Measurements from ENCODE around the gene ROBO1.

The ROBO1 gene

GRCh38 chr3:79664455-79664854 is 103.3 kb downstream of the ROBO1 start:
- DNase-seq, result no peak

DNA sequence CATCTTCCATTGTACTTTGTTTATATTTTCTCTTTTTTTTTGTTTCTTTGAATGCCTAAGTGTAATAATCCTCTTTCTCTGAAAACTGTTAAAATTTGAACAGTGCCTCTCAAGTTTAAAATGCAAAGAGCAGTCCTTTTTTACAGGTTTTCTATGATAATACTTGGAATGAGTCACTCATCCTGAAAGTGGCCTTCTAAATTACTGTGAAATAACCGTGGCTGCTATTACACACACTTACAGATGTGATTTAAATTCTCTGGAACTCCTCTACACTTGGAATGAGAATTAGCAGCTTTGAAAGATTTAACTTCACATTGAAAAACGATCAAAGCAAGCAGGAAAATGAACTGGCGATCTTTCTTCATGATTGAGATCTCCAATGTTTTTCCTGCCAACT is 105.9 kb downstream of the ROBO1 start:
- no peak for DNase-seq

DNA sequence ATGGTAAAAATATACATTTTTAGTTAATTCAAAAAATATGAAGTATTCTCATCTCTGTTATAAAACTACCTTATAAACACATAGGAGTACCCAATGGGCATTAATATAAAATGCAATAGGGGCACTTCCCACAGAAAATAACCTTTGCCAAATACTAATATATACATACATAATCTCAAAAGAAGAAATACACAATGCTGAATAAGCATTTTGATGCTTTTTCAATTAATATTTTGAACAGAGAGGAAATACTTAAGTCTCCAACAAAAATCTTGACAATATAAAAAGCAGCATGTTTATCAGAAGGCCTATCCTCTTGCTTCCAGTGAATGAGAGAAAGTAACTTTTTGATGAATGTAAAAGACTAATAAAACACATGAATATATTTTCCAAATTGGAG is 110.7 kb downstream of the ROBO1 start:
- no peak for DNase-seq

DNA sequence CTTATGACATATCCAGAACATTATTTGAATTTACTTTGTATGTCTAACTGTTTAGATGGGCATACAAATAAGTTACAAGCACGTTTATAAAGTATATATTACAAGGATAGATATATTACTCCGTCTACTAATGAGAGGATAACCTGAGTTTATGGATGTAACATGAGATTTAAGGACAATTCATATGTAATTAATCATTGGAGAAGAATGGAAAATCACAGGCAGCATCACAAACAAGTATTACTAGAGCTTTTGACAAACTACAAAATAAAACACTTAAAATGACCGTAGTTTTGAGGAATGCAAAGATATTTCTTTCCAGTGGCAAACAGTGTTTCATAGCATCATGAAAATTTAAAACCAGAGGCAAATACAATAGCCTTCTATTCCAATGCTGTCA is 113.8 kb downstream of the ROBO1 start:
- DNase-seq, result no peak

- no peak for DNase-seq
These were observed 114.5 kb downstream of the ROBO1 start for GRCh38 chr3:79653266-79653830.

- DNase-seq, result peak; percentile 75
These were observed 116.2 kb downstream of the ROBO1 start for GRCh38 chr3:79651536-79652065.

DNA sequence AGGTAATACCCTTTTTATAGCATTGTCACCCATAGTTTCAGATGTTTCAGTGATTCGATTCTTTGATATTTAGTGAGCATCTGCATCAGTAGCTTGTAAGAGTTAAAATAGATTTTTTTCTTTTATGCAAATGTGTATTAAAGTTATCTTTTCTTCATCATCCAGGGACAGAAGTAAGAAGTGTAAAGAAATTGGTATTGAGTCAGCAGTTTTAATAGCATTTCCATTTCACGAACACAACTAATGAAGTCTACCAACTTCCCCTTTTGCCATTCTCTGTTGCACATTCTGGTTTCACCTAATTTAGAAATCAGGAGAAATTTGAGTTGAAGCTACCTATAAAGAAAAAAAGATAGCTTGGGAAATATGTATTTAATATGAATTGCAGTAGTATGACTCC is 127.9 kb downstream of the ROBO1 start:
- DNase-seq, result no peak

- DNase-seq, result no peak
These were observed 131.4 kb downstream of the ROBO1 start for GRCh38 chr3:79636372-79636771.

DNA sequence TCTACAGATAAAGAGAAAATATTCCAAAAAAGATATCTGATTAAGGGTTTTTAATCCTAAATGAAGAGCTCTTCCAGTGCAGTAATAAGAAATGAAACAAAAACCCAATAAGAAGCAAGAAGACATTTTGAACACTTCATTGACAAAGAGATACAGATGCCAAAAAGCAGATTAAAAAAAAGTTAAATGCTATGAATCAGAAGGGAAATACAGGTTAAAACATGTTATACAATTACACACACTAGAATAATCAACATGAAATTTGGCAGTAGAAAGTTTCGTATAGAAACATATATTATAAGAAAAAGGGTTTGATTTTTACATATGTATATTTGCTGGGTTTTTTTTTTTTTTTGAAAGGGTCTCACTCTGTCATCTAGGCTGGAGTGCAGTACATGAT is 135.0 kb downstream of the ROBO1 start:
- DNase-seq, result no peak

DNA sequence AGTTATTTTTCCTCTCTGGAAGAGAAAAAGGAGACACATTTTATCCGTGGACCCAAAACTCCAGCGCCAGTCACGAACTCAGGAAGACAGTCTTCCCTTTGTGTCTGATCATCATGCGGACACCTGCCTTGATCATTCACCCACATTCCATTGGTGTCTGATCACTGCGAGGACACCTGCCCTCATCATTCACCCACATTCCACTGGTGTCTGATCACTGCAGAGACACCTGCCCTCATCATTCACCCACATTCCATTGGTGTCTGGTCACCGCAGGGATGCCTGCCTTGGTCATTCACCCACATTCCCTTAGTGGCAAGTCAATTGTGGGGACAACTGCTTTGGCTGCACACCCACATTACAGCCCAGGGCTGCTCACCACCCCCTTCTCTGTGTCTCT is 148.9 kb downstream of the ROBO1 start:
- no peak for DNase-seq

DNA sequence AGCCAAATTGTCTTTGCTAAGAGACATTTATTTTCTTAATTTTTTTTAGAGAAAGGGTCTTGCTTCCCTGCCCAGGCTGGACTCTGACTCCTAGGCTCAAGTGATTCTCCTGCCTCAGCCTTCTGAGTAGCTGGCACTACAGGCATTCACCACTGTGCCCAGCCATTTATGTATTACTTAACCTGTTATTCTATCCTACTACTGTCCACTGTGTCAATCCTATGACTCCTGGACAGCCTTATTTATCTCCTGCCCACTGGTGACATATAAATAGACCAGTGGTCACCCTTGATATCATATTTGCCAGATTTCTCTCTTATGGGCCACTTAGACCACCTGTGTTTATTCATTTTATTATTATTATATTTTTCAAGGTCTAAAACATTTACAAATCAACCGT is 161.4 kb downstream of the ROBO1 start:
- no peak for DNase-seq

- no peak for DNase-seq
These were observed 163.1 kb downstream of the ROBO1 start for GRCh38 chr3:79604681-79605080.

- DNase-seq, result no peak
These were observed 165.4 kb downstream of the ROBO1 start for GRCh38 chr3:79602385-79602784.

DNA sequence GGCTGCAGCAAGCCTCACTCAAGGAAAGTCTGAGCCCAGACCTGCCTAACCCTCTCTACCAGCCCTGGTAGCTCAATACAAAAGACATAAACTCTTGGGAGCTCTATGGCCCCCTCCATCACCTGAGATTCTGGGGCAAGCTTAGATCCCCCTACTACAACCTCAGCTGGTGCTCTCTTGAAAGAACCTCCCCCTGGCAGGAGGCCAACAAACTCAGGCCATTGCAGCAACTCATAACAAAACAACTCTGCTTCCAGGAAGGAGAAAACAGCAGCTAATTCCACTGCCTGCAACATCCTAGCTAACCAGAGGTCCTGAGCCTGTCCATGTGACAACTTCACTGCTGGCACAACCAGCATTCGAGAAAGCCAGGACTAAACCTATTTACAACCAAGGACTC is 169.2 kb downstream of the ROBO1 start:
- DNase-seq, result peak; percentile 26

GRCh38 chr3:79597709-79598108 is 170.1 kb downstream of the ROBO1 start:
- no peak for DNase-seq

DNA sequence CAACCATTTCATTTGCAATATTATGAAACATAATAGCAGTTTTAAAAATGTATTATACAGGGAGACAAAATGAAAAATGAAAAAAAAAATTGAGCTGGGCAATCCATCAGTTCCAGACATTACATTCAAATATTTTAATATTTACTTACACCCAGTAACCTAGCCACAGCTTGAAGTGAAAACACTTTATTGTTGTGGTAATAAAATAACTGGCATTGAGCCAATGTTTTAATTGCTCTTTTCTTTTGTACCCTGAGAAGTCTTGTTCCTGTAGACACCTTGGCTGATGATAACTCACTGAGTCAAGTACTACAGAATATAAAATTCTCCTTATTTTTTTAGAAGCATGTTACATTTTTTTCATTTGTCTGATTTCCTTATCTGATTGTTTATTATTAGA is 180.6 kb downstream of the ROBO1 start:
- DNase-seq, result peak; percentile 60

- DNase-seq, result peak; percentile 1
These were observed 181.6 kb downstream of the ROBO1 start for GRCh38 chr3:79586232-79586631.

DNA sequence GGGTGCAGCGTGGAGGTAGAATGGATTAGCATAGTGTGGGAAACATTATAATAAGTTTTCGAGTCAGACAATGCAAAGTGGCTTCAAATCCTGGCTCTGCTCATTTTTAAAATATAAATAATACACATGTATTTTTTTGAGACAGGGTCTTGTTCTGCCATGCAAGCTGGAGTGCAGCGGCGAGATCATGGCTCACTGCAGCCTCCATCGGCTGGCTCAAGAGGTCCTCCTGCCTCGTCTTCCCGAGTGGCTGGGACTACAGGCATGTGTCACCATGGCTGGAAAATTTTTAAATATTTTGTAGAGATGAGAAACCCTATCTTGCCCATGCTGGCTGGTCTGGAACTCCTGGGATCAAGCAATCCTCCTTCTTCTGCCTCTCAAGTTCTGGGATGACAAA is 194.9 kb downstream of the ROBO1 start:
- no peak for DNase-seq

GRCh38 chr3:79568938-79569337 is 198.9 kb downstream of the ROBO1 start:
- no peak for DNase-seq

- DNase-seq, result no peak
These were observed 203.6 kb downstream of the ROBO1 start for GRCh38 chr3:79564192-79564591.

DNA sequence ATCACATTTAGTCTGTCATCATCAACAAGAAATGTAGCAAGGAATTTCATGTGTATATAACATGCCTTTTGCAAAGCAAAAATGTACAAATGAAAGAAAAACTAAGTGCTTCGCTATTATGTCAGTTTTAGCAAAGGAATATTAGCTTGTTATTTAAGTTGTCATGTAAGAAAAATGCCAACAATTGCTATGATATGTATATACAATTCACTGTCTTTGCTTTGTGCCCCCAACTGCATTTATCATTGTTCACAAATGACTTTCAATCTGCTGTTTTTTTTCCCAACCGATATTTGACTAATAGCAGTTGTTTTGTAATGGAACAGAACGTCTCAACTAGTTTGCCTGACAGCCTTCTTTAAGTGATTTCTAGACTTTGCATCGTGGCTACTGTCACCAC is 207.1 kb downstream of the ROBO1 start:
- DNase-seq, result no peak

DNA sequence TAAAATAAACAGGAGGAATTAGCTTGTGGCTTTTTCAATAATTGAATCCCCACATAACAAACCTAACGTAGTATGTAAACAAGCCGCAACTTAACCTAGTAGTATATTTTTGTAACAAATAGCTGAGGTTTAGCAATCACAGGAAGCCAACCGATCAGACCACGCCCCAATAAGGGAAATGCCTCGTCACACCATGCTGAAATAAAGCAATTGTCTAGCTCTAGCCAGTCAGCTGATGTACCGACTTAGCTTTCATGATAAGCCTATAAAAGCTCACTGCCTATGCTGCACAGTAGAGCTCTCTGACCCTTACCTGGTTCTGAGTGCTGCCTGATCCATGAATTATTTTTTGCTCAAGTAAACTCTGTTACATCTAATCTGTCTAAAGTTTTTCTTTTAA is 208.9 kb downstream of the ROBO1 start:
- DNase-seq, result no peak

- DNase-seq, result no peak
These were observed 212.1 kb downstream of the ROBO1 start for GRCh38 chr3:79555655-79556054.

DNA sequence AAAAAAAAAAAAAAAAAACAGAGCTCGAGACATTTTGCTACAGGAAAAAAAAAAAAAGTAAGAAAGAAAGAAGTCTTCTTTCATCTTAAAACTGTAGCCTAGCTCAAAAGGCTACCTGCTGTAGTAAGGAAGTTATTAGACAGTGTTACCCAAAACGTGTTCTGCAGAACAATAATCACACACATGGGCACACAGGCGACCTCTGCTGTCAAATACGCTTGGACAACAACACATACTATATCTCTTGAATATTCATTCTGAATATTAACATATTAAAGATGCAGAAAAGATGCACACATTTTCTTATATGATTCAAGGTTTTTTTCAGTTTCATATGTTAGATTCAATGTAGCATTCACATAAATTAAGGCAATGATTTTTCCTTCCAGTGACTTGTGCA is 215.8 kb downstream of the ROBO1 start:
- DNase-seq, result no peak

DNA sequence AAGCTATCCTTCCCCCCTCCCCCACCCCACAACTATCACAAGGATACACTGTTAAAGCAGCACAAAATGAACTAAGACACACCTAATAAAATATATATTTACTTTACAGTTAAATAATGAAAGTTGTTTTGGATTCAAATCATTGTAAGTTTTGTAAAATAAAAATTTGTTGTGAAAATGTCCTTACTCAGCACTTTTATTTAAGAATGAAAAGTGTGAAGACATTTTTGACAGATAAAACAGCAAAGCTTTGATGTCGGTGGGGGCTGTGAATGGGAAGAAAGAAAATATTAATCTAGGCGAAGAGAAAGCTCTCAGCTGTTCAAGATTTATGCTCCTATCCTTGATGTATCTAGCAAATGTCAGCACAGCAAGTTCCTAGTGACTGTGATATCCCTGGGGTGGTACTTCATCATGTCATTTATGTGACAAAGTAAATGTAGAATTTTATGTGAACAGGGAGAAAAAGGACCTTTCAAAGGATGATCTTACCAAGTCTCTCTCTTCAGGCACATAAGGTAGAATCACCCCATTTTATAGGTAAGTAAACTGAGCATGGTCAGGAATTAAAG is 216.4 kb downstream of the ROBO1 start:
- no peak for DNase-seq
